NAMALWA (cell line): ENCODE measurements around the gene CLCN2.
"Not testable (repeated sequence)": the region's sequence is repeated elsewhere in the genome, so short reads cannot be mapped to it uniquely, and the experiment has no call there.

ENCODE experiments used
- DNase-seq: peaks from one replicate; pipeline ENCODE4 v3.0.0-alpha.2; 2015; ENCODE audit warnings: low spot score

CLCN2 gene

DNA sequence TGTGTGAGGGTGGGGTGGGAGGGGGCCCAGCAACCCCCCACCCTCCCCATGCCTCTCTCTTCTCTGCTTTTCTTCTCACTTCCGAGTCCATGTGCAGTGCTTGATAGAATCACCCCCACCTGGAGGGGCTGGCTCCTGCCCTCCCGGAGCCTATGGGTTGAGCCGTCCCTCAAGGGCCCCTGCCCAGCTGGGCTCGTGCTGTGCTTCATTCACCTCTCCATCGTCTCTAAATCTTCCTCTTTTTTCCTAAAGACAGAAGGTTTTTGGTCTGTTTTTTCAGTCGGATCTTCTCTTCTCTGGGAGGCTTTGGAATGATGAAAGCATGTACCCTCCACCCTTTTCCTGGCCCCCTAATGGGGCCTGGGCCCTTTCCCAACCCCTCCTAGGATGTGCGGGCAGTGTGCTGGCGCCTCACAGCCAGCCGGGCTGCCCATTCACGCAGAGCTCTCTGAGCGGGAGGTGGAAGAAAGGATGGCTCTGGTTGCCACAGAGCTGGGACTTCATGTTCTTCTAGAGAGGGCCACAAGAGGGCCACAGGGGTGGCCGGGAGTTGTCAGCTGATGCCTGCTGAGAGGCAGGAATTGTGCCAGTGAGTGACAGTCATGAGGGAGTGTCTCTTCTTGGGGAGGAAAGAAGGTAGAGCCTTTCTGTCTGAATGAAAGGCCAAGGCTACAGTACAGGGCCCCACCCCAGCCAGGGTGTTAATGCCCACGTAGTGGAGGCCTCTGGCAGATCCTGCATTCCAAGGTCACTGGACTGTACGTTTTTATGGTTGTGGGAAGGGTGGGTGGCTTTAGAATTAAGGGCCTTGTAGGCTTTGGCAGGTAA, 15.9 kb downstream of the CLCN2 start:
- DNase-seq: peak; percentile 72

GRCh38 chr3:184344579-184345316, 16.7 kb downstream of the CLCN2 start:
- no peak for DNase-seq

- no peak for DNase-seq
Measured at GRCh38 chr3:184343200-184343876, 18.1 kb downstream of the CLCN2 start.

DNA sequence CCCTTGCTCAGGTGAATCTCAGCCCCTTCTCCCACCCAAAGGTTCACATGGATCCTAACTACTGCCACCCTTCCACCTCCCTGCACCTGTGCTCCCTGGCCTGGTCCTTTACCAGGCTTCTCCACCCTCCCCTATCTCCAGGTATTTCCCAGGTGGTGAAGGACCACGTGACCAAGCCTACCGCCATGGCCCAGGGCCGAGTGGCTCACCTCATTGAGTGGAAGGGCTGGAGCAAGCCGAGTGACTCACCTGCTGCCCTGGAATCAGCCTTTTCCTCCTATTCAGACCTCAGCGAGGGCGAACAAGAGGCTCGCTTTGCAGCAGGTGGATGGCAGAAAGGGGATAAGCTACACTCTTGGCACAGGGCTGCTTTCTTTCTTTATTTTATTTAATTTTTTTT, 19.5 kb downstream of the CLCN2 start:
- no peak for DNase-seq

DNA sequence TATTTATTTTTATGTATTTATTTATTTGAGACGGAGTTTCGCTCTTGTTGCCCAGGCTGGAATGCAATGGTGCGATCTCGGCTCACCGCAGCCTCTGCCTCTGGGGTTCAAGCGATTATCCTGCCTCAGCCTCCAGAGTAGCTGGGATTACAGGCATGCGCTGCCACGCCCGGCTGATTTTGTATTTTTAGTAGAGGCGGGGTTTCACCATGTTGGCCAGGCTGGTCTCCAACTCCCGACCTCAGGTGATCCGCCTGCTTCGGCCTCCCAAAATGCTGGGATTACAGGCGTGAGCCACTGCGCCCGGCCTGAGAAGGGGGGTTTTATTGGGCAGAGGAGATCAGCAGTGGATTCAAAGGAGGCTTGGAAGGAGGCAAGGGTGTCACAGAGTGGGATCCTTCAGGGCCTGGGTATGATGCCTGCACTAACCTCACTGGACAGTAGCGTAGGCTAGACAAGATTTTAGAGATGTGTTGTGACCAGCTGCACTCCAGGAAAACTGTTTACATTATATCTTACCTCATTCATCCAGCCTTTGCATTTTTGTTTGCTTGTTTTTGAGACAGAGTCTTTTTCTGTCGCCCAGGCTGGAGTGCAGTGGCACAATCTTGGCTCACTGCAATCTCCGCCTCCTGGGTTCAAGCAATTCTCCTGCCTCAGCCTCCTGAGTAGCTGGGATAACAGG, 21.8 kb downstream of the CLCN2 start:
- not testable (repeated sequence) for DNase-seq

DNA sequence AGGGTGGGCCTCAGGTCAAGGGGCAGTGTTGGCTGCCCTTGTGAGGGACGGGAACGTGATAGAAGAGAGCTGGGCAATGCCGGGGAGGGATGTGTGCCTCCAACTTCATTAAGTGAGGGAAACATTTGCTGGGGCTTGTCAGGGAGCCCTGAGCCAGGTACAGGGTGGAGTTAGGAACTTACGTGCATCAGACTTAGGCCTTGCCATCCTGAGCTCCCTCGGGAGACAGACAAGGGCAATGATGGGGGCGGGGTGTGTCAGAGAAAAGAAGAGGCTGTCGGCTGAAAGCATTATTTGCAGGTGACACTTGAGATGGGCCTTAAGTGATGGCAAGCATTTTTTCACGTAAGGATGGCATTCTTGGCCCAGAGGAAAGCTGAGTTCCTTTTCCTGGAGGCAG, 22.4 kb downstream of the CLCN2 start:
- DNase-seq: no peak

GRCh38 chr3:184338511-184338945, 22.9 kb downstream of the CLCN2 start:
- DNase-seq: no peak

- no peak for DNase-seq
Measured at GRCh38 chr3:184337981-184338380, 23.4 kb downstream of the CLCN2 start.

DNA sequence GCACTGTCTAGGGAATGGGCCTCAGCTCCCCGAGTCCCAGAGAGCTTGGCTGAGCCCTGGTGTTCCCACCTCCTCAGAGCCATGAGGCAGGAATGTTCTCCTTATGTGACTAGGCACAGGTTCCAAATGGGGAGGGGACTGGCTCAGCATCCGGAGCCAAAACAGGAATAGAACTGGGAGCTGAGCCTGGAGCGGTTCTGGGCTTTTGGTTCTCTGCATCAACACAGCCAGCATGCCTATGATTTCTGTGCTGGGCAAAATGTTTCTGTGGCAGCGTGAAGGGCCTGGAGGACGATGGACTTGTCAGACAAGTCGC, 24.0 kb downstream of the CLCN2 start, which contains the start of gene FAM131A:
TSS of gene FAM131A (plus strand) at position 202 of the 316 bp plus-strand sequence. CDS start at position 233, 31 bp downstream.
- DNase-seq: no peak

- DNase-seq: peak; percentile 22
Measured at GRCh38 chr3:184336547-184337398, 24.6 kb downstream of the CLCN2 start.

DNA sequence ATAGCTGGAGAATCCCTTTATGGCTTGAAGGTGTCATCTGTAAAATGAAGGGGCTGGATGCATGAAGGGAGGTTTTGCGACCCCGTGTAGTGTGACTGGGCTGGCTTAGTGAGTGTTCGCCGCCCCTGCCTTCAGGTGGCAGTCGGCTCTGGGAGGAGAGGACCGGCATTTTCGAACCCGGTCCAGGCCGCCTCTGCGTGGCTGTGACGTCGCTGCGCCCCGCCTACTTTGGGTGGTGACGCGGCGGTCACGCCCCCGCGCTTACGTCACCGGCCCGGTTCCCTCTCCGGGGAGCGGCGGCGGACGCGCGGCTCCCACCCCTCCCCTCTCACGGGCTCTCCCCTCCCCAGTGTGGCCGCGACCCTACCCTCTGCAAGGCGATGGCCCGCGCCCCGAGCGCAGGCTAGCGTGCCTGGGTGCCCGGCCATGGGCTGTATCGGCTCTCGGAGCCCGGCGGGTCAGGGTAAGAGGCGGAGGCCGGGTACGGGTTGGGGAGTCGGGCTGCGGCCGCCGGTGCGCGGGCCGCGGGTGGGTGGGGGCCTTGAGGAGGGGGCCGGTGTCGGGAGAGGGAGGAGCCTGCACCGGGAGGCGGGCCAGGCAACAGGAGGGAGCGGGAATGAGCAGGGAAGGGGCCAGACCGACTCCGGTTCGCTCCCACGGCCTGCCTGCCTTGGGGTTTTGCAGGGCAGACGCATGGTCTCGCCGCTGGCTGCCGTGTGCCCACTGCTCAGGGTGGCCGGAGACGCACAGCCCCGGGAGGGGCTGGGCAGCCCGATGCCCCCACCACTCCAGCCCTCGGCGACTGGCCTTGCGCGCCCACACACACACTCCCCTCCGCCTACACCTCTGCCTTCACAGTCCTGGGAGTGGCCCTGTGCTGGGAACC, 25.5 kb downstream of the CLCN2 start:
- DNase-seq: peak; percentile 86

- DNase-seq: no peak
Measured at GRCh38 chr3:184335291-184335660, 26.1 kb downstream of the CLCN2 start.

GRCh38 chr3:184334470-184335158, 26.8 kb downstream of the CLCN2 start:
- DNase-seq: peak; percentile 39

GRCh38 chr3:184333700-184334099, 27.7 kb downstream of the CLCN2 start:
- DNase-seq: no peak

DNA sequence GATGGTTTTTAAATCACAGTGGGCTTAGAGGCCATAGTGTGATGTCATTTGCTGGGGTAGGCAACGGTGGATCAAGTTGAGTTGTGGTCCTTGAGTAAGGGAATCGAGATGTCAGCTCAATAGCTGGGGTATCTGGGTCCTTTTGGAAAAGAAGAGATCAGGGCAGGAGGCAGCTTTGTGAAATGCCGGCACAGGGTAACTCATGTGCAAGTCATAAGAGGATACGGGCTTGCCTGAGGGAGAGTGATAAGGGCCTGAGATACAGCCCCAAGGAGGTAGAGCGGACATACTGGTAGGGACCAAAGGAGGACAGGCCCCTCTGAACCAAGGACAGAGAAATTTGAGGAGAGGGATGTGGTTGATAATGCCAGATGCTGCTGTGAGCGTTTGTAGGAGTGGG, 28.2 kb downstream of the CLCN2 start:
- DNase-seq: no peak

- no peak for DNase-seq
Measured at GRCh38 chr3:184332370-184333090, 28.9 kb downstream of the CLCN2 start.

DNA sequence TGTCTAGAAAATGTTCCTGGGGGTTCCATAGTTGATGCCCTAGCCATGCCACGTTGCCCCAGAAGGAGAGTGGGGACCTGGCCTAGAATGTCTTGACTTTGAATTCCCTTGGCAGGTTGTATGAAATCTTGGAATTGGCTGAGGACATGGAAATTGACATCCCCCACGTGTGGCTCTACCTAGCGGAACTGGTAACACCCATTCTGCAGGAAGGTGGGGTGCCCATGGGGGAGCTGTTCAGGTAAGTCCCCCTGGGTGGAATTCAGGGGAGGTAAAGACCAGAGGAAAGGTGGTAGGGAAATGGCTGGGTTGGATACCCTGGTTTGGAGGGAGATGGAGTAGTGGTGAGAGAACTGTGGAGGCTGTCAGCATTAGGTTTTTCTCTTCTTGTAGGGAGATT, 32.9 kb downstream of the CLCN2 start:
- DNase-seq: no peak

GRCh38 chr3:184327171-184327570, 34.2 kb downstream of the CLCN2 start:
- DNase-seq: no peak
